HT1080 (cell line): Measurements from ENCODE around the gene HELZ. TPM values are rescaled to one million over a fixed set of nuclear protein-coding genes. Genes with fewer than 3 reads are reported as not detected.
"Not testable (repeated sequence)": the region's sequence is repeated elsewhere in the genome, so short reads cannot be mapped to it uniquely, and the experiment has no call there.

Source experiments
- DNase-seq: peaks from one replicate; pipeline ENCODE4 v3.0.0-alpha.2; 2015; ENCODE audit warnings: low read depth
- total RNA-seq: library from RNA; depleted of rRNA; stranded (reverse); fragments of >200 nt; shearing (Covaris generic); gene quantifications from 2 replicates; pipeline ENCODE4 v1.2.3, GENCODE V29; 2014

HELZ gene
- total RNA-seq, 1 experiment from 2014 or later = 15.1 TPM

- DNase-seq = no peak
Measured at GRCh38 chr17:67148352-67148751, 96.6 kb downstream of the HELZ start.

GRCh38 chr17:67145183-67145805 is 99.7 kb downstream of the HELZ start:
- no peak for DNase-seq

- no peak for DNase-seq
Measured at GRCh38 chr17:67143318-67143717, 101.7 kb downstream of the HELZ start.

- not testable (repeated sequence) for DNase-seq
Measured at GRCh38 chr17:67142030-67142429, 103.0 kb downstream of the HELZ start.

GRCh38 chr17:67139784-67140665 is 105.0 kb downstream of the HELZ start:
- DNase-seq = peak; percentile 39

- DNase-seq = no peak
Measured at GRCh38 chr17:67139289-67139688, 105.7 kb downstream of the HELZ start.

GRCh38 chr17:67138392-67138791 is 106.6 kb downstream of the HELZ start:
- DNase-seq = no peak

- DNase-seq = no peak
Measured at GRCh38 chr17:67137860-67138259, 107.1 kb downstream of the HELZ start.

- DNase-seq = no peak
Measured at GRCh38 chr17:67137026-67137370, 108.0 kb downstream of the HELZ start.

GRCh38 chr17:67136191-67137025 is 108.6 kb downstream of the HELZ start:
- DNase-seq = no peak

GRCh38 chr17:67133161-67133560 is 111.8 kb downstream of the HELZ start:
- no peak for DNase-seq

GRCh38 chr17:67132366-67132765 is 112.6 kb downstream of the HELZ start:
- DNase-seq = no peak

GRCh38 chr17:67130768-67131167 is 114.2 kb downstream of the HELZ start:
- DNase-seq = no peak

GRCh38 chr17:67129283-67129682 is 115.7 kb downstream of the HELZ start:
- DNase-seq = no peak

GRCh38 chr17:67128700-67129099 is 116.3 kb downstream of the HELZ start:
- DNase-seq = no peak

- DNase-seq = no peak
Measured at GRCh38 chr17:67127925-67128324, 117.1 kb downstream of the HELZ start.

GRCh38 chr17:67126983-67127382 is 118.0 kb downstream of the HELZ start:
- no peak for DNase-seq

GRCh38 chr17:67126543-67126942 is 118.5 kb downstream of the HELZ start:
- DNase-seq = not testable (repeated sequence)

- DNase-seq = no peak
Measured at GRCh38 chr17:67125924-67126323, 119.1 kb downstream of the HELZ start.

- DNase-seq = no peak
Measured at GRCh38 chr17:67125417-67125816, 119.6 kb downstream of the HELZ start.

- DNase-seq = no peak
Measured at GRCh38 chr17:67124450-67125148, 120.4 kb downstream of the HELZ start.
